K562 (cell line): ENCODE data around the gene PRKAG2.

ENCODE experiments used
- KAT7 ChIP-seq: sonication (generic); formaldehyde crosslinking; IDR thresholded peaks from 2 replicates; pipeline ENCODE4 v1.8.0; 2022; ENCODE audit warnings: missing genetic modification reagents, mild to moderate bottlenecking, borderline replicate concordance
- SP1 ChIP-seq: sonication (generic); formaldehyde crosslinking; IDR thresholded peaks from 2 replicates; pipeline ENCODE4 v1.8.1; 2022; ENCODE audit warnings: mild to moderate bottlenecking, missing genetic modification reagents
- ZNF764 ChIP-seq: fragments of 250-450 bp; sonication (Bioruptor Pico); IDR thresholded peaks from 2 replicates; pipeline ENCODE4 v1.4.0; 2020; ENCODE audit warnings: low read depth, mild to moderate bottlenecking, moderate library complexity
- TF ChIP-seq, protein P1 (sequence below): sonication (generic); formaldehyde crosslinking; IDR thresholded peaks from 2 replicates; pipeline ENCODE4 v1.8.1; 2023; ENCODE audit warnings: mild to moderate bottlenecking, missing genetic modification reagents
- TF ChIP-seq, protein P2 (sequence below), 3 experiments: IDR thresholded peaks in 2 of 3; conservative IDR thresholded peaks in 1 of 3; 2 replicates each; pipeline ENCODE4 v1.5.1; 2011 to 2012; ENCODE audit warnings: low read length in 3 of 3, mild to moderate bottlenecking in 3 of 3, control low read depth in 2 of 3, improper control_type of control experiment in 1 of 3, inconsistent platforms in 1 of 3, low read depth in 1 of 3, mixed read lengths in 1 of 3, moderate library complexity in 1 of 3; ENCODE audit not compliant: insufficient read depth in 2 of 3
- TF ChIP-seq, protein P3 (sequence below): fragments of 150-350 bp; conservative IDR thresholded peaks from 2 replicates; pipeline ENCODE4 v1.6.1; 2014; ENCODE audit warnings: low read length

DNA sequence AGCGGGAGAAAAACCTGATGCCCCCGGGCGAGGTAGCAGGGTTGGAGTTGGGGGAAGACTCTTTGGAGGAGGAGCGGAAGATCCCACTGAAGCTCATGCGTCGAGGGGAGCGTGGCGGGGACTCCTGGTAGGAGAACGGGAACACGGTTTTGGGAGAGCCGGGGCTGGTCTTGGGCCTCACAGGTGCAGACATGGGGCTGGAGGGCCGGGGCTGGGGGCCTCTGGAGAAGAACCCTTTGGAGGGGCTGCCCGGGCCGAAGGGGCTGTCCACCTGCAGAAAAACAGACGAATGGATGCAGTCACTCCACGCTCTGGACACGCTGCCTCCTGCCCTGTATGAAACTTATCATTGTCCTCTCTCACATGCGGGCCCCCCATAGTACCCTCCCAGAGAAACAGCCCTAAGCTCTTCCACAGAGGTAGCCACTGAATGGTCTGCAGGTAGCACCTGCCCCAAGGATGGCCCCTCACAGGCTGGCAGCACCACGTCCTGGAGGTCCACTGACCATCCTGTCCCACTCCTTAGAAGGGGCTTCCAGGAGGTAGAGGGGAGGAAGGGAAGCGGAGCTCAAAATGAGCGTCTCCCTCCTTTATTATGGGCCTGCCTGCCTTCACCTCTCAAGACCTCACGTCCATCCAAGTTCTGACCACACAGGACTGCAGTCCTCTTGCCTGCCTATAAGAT is 95.6 kb downstream of the PRKAG2 start:
- TF ChIP-seq ZNF764 (CRISPR knock-in tag) (no peak), SP1 (no peak), KAT7 (CRISPR knock-in tag) (no peak)
- TF ChIP-seq, protein P1, sequence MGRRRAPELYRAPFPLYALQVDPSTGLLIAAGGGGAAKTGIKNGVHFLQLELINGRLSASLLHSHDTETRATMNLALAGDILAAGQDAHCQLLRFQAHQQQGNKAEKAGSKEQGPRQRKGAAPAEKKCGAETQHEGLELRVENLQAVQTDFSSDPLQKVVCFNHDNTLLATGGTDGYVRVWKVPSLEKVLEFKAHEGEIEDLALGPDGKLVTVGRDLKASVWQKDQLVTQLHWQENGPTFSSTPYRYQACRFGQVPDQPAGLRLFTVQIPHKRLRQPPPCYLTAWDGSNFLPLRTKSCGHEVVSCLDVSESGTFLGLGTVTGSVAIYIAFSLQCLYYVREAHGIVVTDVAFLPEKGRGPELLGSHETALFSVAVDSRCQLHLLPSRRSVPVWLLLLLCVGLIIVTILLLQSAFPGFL = no peak
- TF ChIP-seq, protein P2, sequence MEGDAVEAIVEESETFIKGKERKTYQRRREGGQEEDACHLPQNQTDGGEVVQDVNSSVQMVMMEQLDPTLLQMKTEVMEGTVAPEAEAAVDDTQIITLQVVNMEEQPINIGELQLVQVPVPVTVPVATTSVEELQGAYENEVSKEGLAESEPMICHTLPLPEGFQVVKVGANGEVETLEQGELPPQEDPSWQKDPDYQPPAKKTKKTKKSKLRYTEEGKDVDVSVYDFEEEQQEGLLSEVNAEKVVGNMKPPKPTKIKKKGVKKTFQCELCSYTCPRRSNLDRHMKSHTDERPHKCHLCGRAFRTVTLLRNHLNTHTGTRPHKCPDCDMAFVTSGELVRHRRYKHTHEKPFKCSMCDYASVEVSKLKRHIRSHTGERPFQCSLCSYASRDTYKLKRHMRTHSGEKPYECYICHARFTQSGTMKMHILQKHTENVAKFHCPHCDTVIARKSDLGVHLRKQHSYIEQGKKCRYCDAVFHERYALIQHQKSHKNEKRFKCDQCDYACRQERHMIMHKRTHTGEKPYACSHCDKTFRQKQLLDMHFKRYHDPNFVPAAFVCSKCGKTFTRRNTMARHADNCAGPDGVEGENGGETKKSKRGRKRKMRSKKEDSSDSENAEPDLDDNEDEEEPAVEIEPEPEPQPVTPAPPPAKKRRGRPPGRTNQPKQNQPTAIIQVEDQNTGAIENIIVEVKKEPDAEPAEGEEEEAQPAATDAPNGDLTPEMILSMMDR (IDR thresholded peaks at IDR 0.05 in 2 of 3, conservative IDR thresholded peaks at IDR 0.05 in 1 of 3; ENCODE audit: insufficient read depth in 2 of 3, low read depth in 1 of 3, low read length in 3 of 3) = no peak
- TF ChIP-seq, protein P3, sequence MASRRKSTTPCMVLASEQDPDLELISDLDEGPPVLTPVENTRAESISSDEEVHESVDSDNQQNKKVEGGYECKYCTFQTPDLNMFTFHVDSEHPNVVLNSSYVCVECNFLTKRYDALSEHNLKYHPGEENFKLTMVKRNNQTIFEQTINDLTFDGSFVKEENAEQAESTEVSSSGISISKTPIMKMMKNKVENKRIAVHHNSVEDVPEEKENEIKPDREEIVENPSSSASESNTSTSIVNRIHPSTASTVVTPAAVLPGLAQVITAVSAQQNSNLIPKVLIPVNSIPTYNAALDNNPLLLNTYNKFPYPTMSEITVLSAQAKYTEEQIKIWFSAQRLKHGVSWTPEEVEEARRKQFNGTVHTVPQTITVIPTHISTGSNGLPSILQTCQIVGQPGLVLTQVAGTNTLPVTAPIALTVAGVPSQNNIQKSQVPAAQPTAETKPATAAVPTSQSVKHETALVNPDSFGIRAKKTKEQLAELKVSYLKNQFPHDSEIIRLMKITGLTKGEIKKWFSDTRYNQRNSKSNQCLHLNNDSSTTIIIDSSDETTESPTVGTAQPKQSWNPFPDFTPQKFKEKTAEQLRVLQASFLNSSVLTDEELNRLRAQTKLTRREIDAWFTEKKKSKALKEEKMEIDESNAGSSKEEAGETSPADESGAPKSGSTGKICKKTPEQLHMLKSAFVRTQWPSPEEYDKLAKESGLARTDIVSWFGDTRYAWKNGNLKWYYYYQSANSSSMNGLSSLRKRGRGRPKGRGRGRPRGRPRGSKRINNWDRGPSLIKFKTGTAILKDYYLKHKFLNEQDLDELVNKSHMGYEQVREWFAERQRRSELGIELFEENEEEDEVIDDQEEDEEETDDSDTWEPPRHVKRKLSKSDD = no peak
